Psoas muscle (tissue), 8 donors: ENCODE results near the gene SYT12. TPM values are rescaled to one million over a fixed set of nuclear protein-coding genes. Genes with fewer than 3 reads are reported as not detected.

Experiments used
- ATAC-seq, 4 donors: fragments of 200-7000 bp; cut with Tn5 transposase; one replicate each; pipeline ENCODE4 v1.9.1; 2020; ENCODE audit warnings: moderate library complexity in 3 of 4, mild to moderate bottlenecking in 2 of 4
- DNase-seq, 2 donors: peaks; one replicate each; pipeline ENCODE4 v3.0.0-alpha.2; 2020
- H3K27ac ChIP-seq: fragments of 200-600 bp; one replicate; pipeline ENCODE4 v1.8.0; 2022
- H3K27me3 ChIP-seq, 3 donors: fragments of 200-600 bp in 1 of 3; one replicate each; pipeline versions ENCODE4 v1.6.1 to v1.8.0; 2013 to 2022; ENCODE audit warnings: low read length in 2 of 3, mild to moderate bottlenecking in 2 of 3, moderate library complexity in 1 of 3; ENCODE audit not compliant: insufficient read depth in 3 of 3
- H3K36me3 ChIP-seq, 2 donors: fragments of 200-600 bp in 1 of 2; one replicate each; pipeline versions ENCODE4 v1.6.1 to v1.8.0; 2013 to 2022; ENCODE audit warnings: low read depth in 1 of 2, mild to moderate bottlenecking in 1 of 2, moderate library complexity in 1 of 2; ENCODE audit not compliant: insufficient read depth in 1 of 2
- H3K4me1 ChIP-seq: fragments of 200-600 bp; one replicate; pipeline ENCODE4 v1.8.0; 2022
- H3K4me3 ChIP-seq: fragments of 200-600 bp; one replicate; pipeline ENCODE4 v1.8.0; 2022; ENCODE audit warnings: mild to moderate bottlenecking
- H3K9me3 ChIP-seq: fragments of 200-600 bp; one replicate; pipeline ENCODE4 v1.8.0; 2022
- WGBS, 3 donors: extraction: QIAGEN DNeasy Blood & Tissue Kit; methylation state at CpG; one replicate each; pipeline versions ENCODE4 v1.1.6 to v1.1.7; 2013; 5-methylcytosine and 5-hydroxymethylcytosine counted together
- intact Hi-C, 2 donors: fragments of 100-400 bp; cut with DNase I; formaldehyde crosslinking; loops; one replicate each; pipeline versions ENCODE4 v1.11.0 to v1.14.2; 2022
- polyA plus RNA-seq, 3 donors: library from polyadenylated mRNA; stranded (reverse); fragments of 200-250 nt; gene quantifications; one replicate each; pipeline ENCODE4 v1.2.3, GENCODE V29; 2013
- total RNA-seq, 4 donors: library from RNA; stranded (reverse); fragmentation: NEBNext Ultra II Directional in 2 of 4; extraction: Animal tissue kit (Norgen Biotek cat#: 25700) in 2 of 4; gene quantifications; one replicate each; pipeline versions ENCODE4 v1.2.1 to v1.2.4, GENCODE V29; 2021 to 2023
- TF ChIP-seq, protein P1 (sequence below): fragments of 200-600 bp; IDR thresholded peaks from one replicate; pipeline ENCODE4 v1.8.0; 2022; ENCODE audit warnings: antibody characterized with exemption
- donor health status: healthy with polysubstance abuse.
- donor health status: DM: no; HTN: no; CAD: no; lungs with moderate emphysema.
- donor health status: Bipolar disorder and iron deficiency.
- donor health status: healthy.
- donor health status: DM: yes; HTN: yes; CAD: no.
- donor health status: DM: no; HTN: no; CAD: no.
- donor health status: DM: no; HTN: no; CAD: no.
- donor health status: DM: yes; HTN: yes; CAD: no.

Gene SYT12
- total and polyA plus RNA-seq, 7 donors, result 0.17 to 0.61 (median 0.29) TPM; not detected in 1

DNA sequence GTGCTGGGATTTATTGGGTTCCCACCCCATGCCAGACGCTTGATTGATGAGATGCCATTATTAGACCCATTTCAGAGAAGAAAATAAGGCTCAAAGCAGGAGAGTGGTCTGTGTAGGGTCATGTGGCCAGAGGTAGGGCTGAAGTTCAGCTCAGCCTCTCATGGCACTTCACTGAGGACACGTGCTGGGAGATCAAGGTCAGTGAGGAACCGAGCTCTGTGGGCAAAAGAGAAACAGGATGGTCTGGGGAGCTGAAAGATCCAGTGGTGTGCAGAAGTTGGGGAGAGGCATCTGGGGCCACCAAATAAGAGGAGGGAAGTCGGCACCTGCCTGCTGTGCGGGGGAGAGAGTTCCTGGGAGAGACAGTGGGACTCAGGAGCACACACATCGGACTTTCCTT lies 53.3 kb downstream of the SYT12 start:
- no peak overlapping the region for H3K4me3 ChIP-seq
- H3K27me3 ChIP-seq, result no peaks in the 10 kb centered on the region
- no peaks in the 10 kb centered on the region for H3K9me3 ChIP-seq
- no peak overlapping the region for H3K27ac ChIP-seq
- DNase-seq (no peak), ATAC-seq (no peak)
- peaks cover 0 to 9% of the 10 kb centered on the region in 2 donors for H3K36me3 ChIP-seq
- TF ChIP-seq, protein P1, sequence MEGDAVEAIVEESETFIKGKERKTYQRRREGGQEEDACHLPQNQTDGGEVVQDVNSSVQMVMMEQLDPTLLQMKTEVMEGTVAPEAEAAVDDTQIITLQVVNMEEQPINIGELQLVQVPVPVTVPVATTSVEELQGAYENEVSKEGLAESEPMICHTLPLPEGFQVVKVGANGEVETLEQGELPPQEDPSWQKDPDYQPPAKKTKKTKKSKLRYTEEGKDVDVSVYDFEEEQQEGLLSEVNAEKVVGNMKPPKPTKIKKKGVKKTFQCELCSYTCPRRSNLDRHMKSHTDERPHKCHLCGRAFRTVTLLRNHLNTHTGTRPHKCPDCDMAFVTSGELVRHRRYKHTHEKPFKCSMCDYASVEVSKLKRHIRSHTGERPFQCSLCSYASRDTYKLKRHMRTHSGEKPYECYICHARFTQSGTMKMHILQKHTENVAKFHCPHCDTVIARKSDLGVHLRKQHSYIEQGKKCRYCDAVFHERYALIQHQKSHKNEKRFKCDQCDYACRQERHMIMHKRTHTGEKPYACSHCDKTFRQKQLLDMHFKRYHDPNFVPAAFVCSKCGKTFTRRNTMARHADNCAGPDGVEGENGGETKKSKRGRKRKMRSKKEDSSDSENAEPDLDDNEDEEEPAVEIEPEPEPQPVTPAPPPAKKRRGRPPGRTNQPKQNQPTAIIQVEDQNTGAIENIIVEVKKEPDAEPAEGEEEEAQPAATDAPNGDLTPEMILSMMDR, result no peak
- 76 to 81% (median 80%) methylated on average over 6 of the region's 6 CpGs for WGBS, 3 donors
- intact Hi-C loops, result no loop called here
- no peaks in the 10 kb centered on the region for H3K4me1 ChIP-seq

DNA sequence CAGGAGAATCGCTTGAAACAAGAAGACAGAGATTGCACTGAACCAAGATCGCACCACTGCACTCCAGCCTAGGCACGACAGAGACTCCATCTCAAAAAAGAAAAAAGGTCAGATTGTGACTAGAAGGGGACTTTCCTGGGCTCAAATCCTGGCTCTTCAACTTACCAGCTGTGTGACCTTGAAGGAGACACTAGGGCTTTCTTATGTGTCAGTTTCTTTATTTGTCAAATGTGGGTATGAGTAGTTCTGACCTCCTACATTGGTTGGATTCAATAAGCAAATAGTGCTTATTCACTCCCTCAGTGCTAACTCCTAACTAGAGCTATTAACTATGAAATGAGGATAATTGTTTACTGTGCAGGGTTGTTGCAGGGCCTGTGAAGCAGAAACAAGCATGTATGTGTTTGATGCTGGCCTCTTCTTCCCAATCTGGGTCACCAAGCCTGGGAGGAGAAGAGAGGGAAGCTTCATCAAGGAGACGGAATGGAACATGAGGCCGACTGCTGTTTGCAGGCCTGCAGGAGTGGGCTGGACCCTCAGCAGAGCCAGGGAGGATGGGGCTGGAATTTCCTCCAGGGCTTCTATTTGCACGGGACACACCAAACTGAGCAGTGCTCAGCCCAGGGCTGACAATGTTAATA lies 56.3 kb downstream of the SYT12 start:
- Histone ChIP-seq H3K4me3 (no peak overlapping the region), H3K27me3 (no peaks in the 10 kb centered on the region), H3K9me3 (no peaks in the 10 kb centered on the region), H3K27ac (no peak overlapping the region), H3K4me1 (peaks cover 9% of the 10 kb centered on the region), H3K36me3 (no peaks in the 10 kb centered on the region)
- intact Hi-C loops, result no loop called here
- 75 to 86% (median 80%) methylated on average over 6 of the region's 6 CpGs for whole genome bisulfite sequencing, 3 donors
- no peak for DNase-seq
- no peak for ATAC-seq
- TF ChIP-seq, protein P1, result no peak

DNA sequence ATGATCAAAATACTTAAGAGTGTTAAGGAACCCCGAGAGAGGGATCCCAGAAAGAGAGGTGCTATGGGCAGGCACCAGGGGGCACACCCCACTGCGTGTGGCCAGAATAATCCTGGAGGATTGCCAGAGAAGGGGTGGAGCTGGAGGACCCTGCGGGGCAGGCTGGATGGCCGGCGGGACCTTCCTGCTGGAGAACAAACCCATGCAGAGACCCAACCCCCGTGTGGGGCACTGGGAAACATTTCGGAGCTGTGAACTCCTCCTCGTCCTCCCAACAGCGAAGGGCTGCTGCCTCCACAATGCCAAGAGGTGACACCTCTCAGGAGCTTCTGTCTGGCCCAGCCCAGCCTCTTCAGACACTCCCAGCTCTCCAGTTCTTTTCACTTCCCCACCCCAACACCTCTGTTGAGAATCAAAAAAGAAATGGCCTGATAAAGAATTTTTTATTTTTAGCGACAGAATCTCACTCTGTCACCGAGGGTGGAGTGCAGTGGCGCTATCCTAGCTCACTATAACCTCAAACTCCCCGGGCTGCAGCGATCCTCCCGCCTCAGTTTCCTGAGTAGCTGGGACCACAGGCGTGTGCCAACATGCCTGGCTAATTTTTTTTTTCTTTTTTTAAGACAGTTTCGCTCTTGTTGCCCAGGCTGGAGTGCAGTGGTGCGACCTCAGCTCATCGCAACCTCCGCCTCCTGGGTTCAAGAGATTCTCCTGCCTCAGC lies 59.3 kb downstream of the SYT12 start:
- Histone ChIP-seq H3K27me3 (no peaks in the 10 kb centered on the region), H3K27ac (no peak overlapping the region), H3K9me3 (no peaks in the 10 kb centered on the region), H3K36me3 (no peaks in the 10 kb centered on the region), H3K4me3 (no peak overlapping the region), H3K4me1 (peaks cover 9% of the 10 kb centered on the region)
- DNase-seq (no peak), ATAC-seq (peak in 3 of 4 donors; percentile 21 to 47 (median 46))
- intact Hi-C loops, result loop anchor here (5.0 to 10.0 kb wide), 2 partner anchors 83 to 85 kb away; no protein-coding TSS in a partner anchor
- TF ChIP-seq, protein P1, result no peak
- 43 to 51% (median 45%) methylated on average over 20 of the region's 20 CpGs for WGBS, 3 donors

DNA sequence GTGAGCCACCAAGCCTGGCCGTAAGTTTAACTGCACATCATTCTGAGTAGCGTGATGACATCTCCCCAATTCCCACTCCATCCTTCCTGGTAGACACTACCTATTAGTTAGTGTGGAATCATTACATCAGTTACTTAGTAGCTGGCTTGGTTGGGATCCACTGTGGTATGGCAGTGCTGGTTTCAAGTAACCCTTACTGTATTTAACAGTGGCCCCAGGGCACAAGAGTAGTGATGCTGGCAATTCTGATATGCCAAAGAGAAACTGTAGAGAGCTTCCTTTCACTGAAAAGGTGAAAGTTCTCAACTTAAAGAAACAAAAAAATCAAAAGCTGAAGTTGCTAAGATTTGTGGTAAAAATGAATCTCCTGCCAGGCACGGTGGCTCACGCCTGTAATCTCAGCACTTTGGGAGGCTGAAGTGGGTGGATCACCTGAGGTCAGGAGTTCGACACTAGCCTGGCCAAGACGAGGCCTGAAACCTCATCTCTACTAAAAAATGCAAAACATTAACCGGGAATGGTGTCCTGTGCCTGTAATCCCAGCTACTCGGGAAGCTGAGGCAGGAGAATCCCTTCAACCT lies 60.9 kb downstream of the SYT12 start:
- 87 to 91% (median 91%) methylated on average over 8 of the region's 8 CpGs for WGBS, 3 donors
- TF ChIP-seq, protein P1, result no peak
- H3K9me3 ChIP-seq, result no peaks in the 10 kb centered on the region
- H3K27ac ChIP-seq, result no peak overlapping the region
- DNase-seq (no peak), ATAC-seq (no peak)
- intact Hi-C loops, result loop anchor here (5.0 to 10.0 kb wide), 2 partner anchors 81 to 83 kb away; no protein-coding TSS in a partner anchor
- no peak overlapping the region for H3K4me3 ChIP-seq
- H3K27me3 ChIP-seq, result no peaks in the 10 kb centered on the region
- H3K4me1 ChIP-seq, result peaks cover 9% of the 10 kb centered on the region
- H3K36me3 ChIP-seq, result no peaks in the 10 kb centered on the region
